ENCODE measurements around the gene GTPBP4. TPM values are rescaled to one million over a fixed set of nuclear protein-coding genes. Genes with fewer than 3 reads are reported as not detected.
A peak's percentile ranks its signal among the peaks of the same experiment; 100 is the strongest.

Gene GTPBP4
- polyA plus RNA-seq, 6 donors from 2014 or later = 17.6 to 24.7 (median 22.0) TPM

DNA sequence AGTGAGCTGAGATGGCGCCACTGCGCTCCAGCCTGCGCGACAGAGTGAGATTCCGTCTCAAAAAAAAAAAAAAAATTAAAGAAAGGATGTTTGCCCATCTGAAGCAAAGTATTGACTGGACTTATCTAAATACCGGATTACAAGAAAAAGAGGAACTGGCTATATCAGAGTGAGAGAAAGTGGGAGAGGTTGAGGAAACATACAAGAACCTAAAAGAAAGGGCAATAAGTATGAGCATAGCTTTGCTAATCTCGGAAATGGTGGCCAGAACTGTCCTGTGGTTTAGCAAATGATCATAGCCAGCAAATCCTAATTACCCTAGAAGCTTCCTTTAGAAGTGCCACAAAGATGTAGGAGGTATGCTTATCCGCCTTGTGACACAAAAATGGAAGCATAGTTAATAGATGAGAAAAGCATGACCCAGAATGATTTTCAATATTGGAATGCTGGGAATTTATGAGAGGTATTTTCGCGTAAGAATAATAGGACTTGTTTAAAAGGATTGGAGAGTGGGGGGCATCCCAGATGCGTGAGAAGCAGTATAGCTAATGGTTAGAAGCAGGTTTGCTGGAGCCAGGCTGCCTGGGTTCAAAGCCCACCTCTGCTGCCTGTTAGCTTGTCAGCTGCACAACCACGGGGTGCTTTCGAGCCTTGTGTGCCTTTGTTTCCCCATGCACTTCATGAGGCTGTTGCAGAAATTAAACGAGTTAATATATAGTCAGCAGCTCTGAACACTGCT lies 1.2 kb upstream of the GTPBP4 start:
- Mint-ChIP-seq H3K4me1 (peaks cover 26 to 42% (median 40%) of the 10 kb centered on the region in 3 donors), H3K27me3 (no peaks in the 10 kb centered on the region), H3K9me3 (no peaks in the 10 kb centered on the region), H3K27ac (peak overlapping the region; percentile 10 to 96 (median 74)), H3K36me3 (peaks cover 0 to 10% of the 10 kb centered on the region in 2 donors), H3K4me3 (peak overlapping the region; percentile 97 to 99 (median 97))
- DNase-seq = no peak
- ATAC-seq (ENCODE audit: low read depth in 2 of 2) = no peak

- H3K27ac Mint-ChIP-seq = peak overlapping the region; percentile 22 to 100 (median 76)
- DNase-seq (no peak), ATAC-seq (ENCODE audit: low read depth in 2 of 2) (no peak)
- peaks cover 0 to 10% of the 10 kb centered on the region in 2 donors for H3K36me3 Mint-ChIP-seq
- H3K27me3 Mint-ChIP-seq = no peaks in the 10 kb centered on the region
- peak overlapping the region; percentile 97 to 99 (median 97) for H3K4me3 Mint-ChIP-seq
- no peaks in the 10 kb centered on the region for H3K9me3 Mint-ChIP-seq
- H3K4me1 Mint-ChIP-seq = peaks cover 26 to 42% (median 40%) of the 10 kb centered on the region in 3 donors
Measured at GRCh38 chr10:987620-987869, 689 bp upstream of the GTPBP4 start.

GRCh38 chr10:988667-989545 lies 672 bp downstream of the GTPBP4 start:
- ATAC-seq (ENCODE audit: low read depth in 2 of 2) (peak; percentile 2 to 4), DNase-seq (no peak)
- Mint-ChIP-seq H3K4me3 (peak overlapping the region; percentile 97 to 99 (median 97)), H3K4me1 (peaks cover 27 to 42% (median 40%) of the 10 kb centered on the region in 3 donors), H3K27ac (peak overlapping the region; percentile 80 to 100 (median 98)), H3K27me3 (no peaks in the 10 kb centered on the region), H3K36me3 (peaks cover 0 to 10% of the 10 kb centered on the region in 2 donors), H3K9me3 (no peaks in the 10 kb centered on the region)

- DNase-seq = no peak
- Mint-ChIP-seq H3K27ac (peak overlapping the region in 2 of 6 donors; percentile 61 to 68), H3K4me1 (peaks cover 40 to 52% (median 45%) of the 10 kb centered on the region in 3 donors), H3K9me3 (no peaks in the 10 kb centered on the region), H3K4me3 (peak overlapping the region in 6 of 8 donors; percentile 6 to 82 (median 46)), H3K27me3 (no peaks in the 10 kb centered on the region), H3K36me3 (peaks cover 13 to 15% of the 10 kb centered on the region in 2 donors)
- ATAC-seq (ENCODE audit: low read depth in 2 of 2) = no peak
Measured at GRCh38 chr10:990808-991207, 2.6 kb downstream of the GTPBP4 start.

DNA sequence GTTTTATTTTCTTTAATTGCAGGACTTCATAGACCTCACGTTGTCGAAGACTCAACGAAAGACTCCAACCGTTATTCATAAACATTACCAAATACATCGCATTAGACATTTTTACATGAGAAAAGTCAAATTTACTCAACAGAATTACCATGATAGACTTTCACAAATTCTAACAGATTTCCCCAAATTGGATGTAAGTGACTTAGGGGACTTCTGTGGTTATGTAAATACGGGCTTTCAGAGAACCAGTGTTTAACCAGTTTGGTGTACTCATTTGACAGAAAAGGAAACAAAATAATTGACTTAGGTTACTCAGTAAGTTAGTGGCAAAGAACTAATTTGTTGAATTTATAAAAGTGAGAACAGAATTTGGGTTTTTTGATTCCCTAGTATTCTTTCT lies 4.2 kb downstream of the GTPBP4 start:
- Mint-ChIP-seq H3K4me3 (peak overlapping the region in 1 of 8 donors; percentile 45), H3K27ac (no peak overlapping the region), H3K9me3 (no peaks in the 10 kb centered on the region), H3K27me3 (no peaks in the 10 kb centered on the region), H3K36me3 (peaks cover 17 to 21% of the 10 kb centered on the region in 2 donors), H3K4me1 (peaks cover 33 to 42% (median 35%) of the 10 kb centered on the region in 3 donors)
- no peak for ATAC-seq (ENCODE audit: low read depth in 2 of 2)
- DNase-seq = no peak

DNA sequence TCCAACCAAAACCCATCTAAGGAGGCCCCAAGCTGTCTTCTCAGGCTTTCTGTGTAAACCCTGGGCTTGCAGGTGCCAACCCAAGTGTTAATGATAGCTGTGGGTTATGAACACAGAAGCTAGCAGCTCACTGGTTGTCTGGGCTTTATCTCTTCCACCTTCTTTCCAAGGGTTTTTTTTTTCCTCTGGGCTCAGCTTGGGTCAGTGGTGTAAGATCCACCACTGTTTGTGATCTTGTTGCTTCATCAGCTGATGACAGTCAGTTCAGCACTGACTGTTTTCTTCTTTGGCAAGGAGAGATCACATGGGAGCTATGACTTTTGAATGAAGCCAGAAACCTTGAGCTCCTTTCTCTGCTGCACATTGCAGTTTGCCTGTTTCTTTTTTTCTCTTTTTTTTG lies 4.6 kb downstream of the GTPBP4 start:
- no peak overlapping the region for H3K27ac Mint-ChIP-seq
- no peaks in the 10 kb centered on the region for H3K27me3 Mint-ChIP-seq
- H3K4me3 Mint-ChIP-seq = peak overlapping the region in 1 of 8 donors; percentile 45

GRCh38 chr10:994836-995558 lies 6.8 kb downstream of the GTPBP4 start:
- Mint-ChIP-seq H3K27me3 (no peaks in the 10 kb centered on the region), H3K4me3 (no peak overlapping the region), H3K36me3 (peaks cover 17 to 37% of the 10 kb centered on the region in 2 donors), H3K27ac (peak overlapping the region in 4 of 6 donors; percentile 32 to 72 (median 54)), H3K4me1 (peaks cover 17 to 24% (median 20%) of the 10 kb centered on the region in 3 donors), H3K9me3 (no peaks in the 10 kb centered on the region)
- ATAC-seq (ENCODE audit: low read depth in 2 of 2) (no peak), DNase-seq (no peak)

More for the DNA sequence above, 4.6 kb downstream of the GTPBP4 start:
- peaks cover 33 to 39% (median 33%) of the 10 kb centered on the region in 3 donors for H3K4me1 Mint-ChIP-seq
- DNase-seq = no peak
- H3K36me3 Mint-ChIP-seq = peaks cover 17 to 25% of the 10 kb centered on the region in 2 donors
- H3K9me3 Mint-ChIP-seq = no peaks in the 10 kb centered on the region
- ATAC-seq (ENCODE audit: low read depth in 2 of 2) = no peak

DNA sequence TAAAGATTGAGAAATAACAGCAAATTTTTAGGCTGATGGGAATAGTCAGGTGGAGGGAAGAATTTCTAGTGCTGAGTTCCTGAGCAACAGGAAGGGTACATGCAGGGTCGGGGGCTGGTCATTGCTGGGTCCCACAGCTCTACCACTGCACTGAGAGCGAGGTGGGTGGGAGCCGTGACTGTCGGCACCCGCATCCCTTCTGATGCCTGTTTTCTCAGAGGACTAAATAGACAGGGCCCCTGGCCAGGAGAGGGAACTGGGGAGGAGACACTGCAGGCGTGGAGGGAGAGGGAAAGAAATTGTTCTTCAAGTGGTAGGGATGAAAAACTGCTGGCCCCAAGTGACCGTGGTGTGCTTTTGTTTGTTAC lies 7.3 kb downstream of the GTPBP4 start:
- peaks cover 18 to 38% of the 10 kb centered on the region in 2 donors for H3K36me3 Mint-ChIP-seq
- peak overlapping the region in 2 of 6 donors; percentile 32 to 72 for H3K27ac Mint-ChIP-seq
- no peak overlapping the region for H3K4me3 Mint-ChIP-seq
- H3K27me3 Mint-ChIP-seq = no peaks in the 10 kb centered on the region
- peaks cover 11 to 19% (median 17%) of the 10 kb centered on the region in 3 donors for H3K4me1 Mint-ChIP-seq
- no peaks in the 10 kb centered on the region for H3K9me3 Mint-ChIP-seq
- no peak for DNase-seq
- ATAC-seq (ENCODE audit: low read depth in 2 of 2) = no peak

DNA sequence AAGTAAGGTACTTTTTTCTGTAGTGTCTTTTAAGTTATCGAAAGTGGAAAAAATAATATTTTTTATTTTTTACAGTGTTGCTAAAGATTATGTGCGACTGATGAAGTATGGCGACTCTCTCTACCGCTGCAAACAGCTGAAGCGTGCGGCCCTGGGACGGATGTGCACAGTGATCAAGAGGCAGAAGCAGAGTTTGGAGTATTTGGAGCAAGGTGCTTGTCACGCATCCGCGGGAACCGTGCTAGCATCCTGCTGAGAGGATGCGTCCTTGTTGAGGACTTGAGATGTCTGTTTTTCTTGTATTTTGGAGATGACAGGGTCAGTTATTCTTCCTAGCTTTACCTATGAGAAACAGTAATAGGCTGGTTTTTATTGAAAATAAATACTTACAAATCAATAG lies 7.8 kb downstream of the GTPBP4 start:
- DNase-seq = no peak
- Mint-ChIP-seq H3K27ac (peak overlapping the region in 1 of 6 donors; percentile 32), H3K9me3 (peaks cover 0 to under 1% (median 0%) of the 10 kb centered on the region in 7 donors), H3K4me1 (peaks cover 6 to 15% (median 14%) of the 10 kb centered on the region in 3 donors), H3K4me3 (no peak overlapping the region), H3K36me3 (peaks cover 23 to 38% of the 10 kb centered on the region in 2 donors), H3K27me3 (no peaks in the 10 kb centered on the region)
- ATAC-seq (ENCODE audit: low read depth in 2 of 2) = no peak

GRCh38 chr10:997266-998022 lies 9.2 kb downstream of the GTPBP4 start:
- ATAC-seq (ENCODE audit: low read depth in 2 of 2) = no peak
- Mint-ChIP-seq H3K4me3 (no peak overlapping the region), H3K27ac (peak overlapping the region in 4 of 6 donors; percentile 11 to 47 (median 38)), H3K36me3 (peaks cover 36 to 45% of the 10 kb centered on the region in 2 donors), H3K27me3 (no peaks in the 10 kb centered on the region), H3K9me3 (peaks cover 0 to 13% (median 4%) of the 10 kb centered on the region in 7 donors), H3K4me1 (peaks cover 3 to 18% (median 11%) of the 10 kb centered on the region in 3 donors)
- DNase-seq = no peak

GRCh38 chr10:1002425-1003006 lies 14.3 kb downstream of the GTPBP4 start:
- Mint-ChIP-seq H3K4me3 (no peak overlapping the region), H3K4me1 (peaks cover 0 to 6% (median 4%) of the 10 kb centered on the region in 3 donors), H3K9me3 (peaks cover 4 to 23% (median 16%) of the 10 kb centered on the region in 7 donors), H3K36me3 (peaks cover 38 to 58% of the 10 kb centered on the region in 2 donors), H3K27ac (no peak overlapping the region), H3K27me3 (no peaks in the 10 kb centered on the region)
- ATAC-seq (ENCODE audit: low read depth in 2 of 2) = no peak
- no peak for DNase-seq

Data from naive B cell (primary cell).